GM18505 (cell line): Measurements from ENCODE around the gene ADAMTS17.

Source experiments
- ATAC-seq: cut with Tn5 transposase; IDR thresholded peaks from one replicate; pipeline ENCODE4 v1.9.1; 2021; ENCODE audit not compliant: unreplicated experiment
- POLR2A ChIP-seq: IDR thresholded peaks from 4 replicates; pipeline ENCODE4 v1.6.1; 2011; ENCODE audit warnings: borderline replicate concordance; ENCODE audit not compliant: insufficient read depth, insufficient read length; ENCODE audit errors: extremely low read depth

The ADAMTS17 gene

DNA sequence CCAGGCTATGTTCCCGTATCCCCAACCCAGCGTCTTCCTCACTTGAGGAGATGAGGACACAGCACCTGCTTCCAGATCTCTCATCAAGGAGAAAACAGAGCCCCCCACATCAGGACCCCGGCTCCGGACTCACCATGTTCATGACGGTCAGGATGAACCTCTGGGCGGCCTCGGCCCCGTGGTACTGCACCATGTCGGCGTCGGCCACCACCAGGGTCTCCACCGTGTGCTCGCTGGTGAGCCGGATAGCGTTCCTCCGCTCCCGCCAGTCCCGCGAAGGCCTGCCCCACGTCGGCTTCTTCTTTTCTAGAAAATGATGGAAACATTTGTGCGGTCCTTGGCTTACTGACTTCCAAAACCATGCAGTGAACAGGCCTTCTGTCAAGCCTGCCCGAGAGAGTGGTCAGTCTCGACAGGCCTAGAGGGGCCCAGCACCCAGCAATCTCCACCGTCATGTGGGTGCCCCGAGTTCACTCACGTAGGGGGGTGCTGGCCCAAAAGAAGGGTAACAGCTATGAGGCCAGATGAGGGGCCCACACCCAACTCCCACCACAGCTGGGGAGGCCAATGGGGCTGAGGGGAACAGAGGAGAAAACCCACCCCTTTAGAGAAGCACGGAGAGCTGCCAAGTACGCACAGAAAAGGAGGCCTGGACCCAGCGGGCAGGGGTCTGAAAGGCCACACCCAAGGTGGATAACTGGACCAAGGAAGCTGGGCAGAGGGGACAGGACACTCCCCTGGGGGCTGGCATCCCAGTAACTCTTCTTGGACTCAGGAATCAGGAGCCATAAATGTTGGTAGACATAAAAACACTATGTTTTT, 60.5 kb downstream of the ADAMTS17 start:
- no peak for ATAC-seq
- TF ChIP-seq POLR2A = no peak

DNA sequence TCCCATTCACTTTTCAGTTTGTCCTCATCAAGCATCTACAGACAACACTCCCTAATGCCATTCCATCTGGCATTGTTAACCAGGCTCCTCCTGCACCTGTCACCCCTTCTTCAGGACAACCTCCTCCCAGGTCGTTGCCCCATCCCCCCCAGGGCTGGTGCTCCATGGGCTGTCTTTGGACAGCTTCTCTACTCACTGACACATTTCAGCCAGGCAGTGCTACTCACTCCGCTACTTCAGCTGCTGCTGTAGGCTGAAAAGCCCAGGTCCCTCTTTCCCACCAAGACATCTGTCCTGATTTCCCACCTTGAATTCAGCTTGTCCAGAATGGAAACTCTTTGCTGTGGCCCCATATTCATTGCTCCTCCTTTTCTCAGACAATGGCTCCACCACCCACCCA, 61.9 kb downstream of the ADAMTS17 start:
- no peak for ATAC-seq

DNA sequence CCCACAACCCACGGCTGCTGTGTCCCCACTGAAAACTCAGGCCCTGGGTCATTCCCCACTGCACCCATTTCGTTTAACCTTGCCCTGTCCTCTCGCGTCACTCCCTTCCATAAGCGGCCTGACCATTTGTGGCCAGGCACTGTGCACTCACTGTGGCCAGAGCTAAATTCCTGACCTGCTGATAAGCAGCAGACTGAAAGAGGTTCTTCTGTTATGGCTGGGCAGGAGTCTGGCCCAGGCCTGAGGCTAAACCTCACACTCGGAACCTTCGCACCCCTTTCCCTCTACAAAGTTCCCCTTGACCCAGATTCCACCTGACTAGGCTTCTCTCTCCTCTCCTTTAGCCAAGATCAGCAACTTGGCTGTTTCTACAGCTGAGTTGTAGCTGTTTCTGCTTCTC, 62.3 kb downstream of the ADAMTS17 start:
- ATAC-seq = no peak
- TF ChIP-seq POLR2A = no peak

More for the DNA sequence above, 61.9 kb downstream of the ADAMTS17 start:
- no peak for TF ChIP-seq POLR2A

DNA sequence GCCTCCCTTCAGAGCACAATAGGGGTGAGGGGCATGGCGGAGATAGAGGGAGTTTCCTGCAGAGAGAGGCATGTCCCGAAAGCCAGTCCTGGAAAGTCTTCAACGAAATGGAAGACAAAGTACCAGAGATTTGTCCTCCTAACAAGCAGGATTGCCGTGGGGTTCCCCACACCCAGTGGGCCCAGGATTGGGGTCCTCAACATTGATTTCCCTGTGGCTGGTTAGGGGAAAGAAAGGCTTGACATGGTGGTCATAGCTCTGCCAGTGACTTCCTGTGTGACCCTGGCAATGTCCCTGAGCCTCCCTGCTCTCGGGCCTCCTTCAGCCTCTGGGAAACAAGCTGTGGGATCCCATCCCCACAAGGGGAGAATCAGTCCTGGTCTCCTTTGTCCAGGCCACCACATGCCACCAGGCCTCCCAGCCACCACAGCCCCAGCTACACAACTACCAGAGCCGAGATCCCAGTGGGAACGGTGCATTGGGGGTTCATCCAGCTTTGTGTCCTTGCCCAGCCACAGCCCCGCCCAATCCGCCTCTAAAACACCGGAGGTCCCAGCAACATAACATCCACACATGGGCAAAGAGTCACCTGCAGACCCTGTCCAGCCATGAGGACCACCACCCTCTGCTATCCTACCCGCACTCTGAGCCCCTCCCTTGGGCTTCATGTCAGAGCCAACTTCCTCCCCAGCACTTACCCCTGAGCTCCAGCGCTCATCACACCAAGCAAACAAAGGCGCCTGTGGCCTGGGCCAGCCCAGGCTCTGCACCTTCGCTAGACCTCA, 63.0 kb downstream of the ADAMTS17 start:
- no peak for TF ChIP-seq POLR2A
- no peak for ATAC-seq

DNA sequence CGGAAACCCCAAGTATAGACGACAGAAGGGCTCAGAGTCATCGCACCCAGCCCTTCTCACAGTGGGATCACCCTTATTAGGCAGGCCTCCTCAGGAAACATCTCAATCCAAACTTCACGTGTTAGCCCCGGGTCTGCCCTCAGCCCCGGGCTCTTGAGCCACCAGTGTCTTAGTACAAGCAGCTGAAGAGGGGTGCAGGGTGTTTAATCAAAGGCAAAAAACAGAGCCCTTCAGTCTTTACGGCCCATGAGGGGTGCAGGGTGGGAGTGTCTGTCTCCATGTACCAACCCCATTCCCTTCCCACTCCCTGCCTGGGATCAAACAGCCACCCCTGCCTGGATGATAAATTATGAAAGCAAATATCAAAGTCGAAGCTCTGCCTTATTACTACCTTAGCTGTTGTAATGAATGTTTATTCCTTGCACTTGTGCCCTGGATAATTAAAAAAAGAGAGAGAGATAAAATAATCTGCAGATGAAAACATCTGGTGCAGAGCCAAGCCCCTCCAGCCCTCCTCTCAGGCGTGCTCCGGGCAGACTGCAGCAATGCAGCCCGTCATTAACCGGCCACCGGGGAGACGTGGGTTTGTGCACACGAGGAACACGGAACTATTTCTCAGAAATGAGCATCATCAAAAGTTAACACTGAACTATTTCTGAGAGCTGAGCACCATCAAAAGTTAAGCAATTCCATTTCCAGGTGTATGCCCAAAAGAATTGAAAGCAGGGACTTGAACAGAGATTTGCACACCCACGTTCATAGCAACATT, 64.5 kb downstream of the ADAMTS17 start:
- TF ChIP-seq POLR2A = no peak
- ATAC-seq = no peak

DNA sequence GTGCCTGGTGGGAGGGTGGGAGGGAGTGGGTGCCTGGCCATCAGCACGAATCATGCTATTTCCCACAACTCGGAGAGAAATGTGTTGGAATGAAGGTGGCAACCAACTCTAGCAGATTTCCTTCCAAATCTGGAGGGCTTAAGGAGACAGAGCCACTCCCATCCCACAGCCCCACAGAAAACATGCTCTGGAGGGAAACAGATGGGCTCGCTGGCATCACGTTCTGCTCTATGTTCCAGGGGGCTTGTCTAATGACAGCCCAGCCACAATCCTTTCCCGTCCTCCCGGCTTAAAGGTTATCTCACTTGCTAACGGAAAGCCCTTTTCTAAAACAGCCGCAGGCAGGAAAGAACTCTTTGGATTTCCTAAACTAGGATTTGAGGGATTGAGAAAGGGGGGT, 65.3 kb downstream of the ADAMTS17 start:
- TF ChIP-seq POLR2A = no peak
- no peak for ATAC-seq

DNA sequence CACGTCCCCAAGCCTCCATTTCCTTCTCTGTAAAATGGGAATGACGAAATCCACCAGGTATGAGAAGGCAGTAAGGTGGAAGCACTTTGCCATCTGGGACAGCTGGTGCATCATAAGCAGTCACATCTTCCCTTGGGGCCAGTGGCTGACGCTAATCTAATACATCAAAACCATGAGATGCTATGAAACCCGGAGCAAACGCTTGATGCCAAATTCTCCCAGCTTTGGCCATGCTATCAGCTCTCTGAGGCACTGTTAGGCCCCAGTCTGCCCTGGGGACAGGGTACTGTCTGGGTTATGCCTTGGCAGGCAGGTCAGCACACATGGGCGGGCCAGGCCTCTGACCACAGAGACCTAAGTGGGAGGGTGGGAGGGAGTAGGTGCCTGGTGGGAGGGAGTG, 66.1 kb downstream of the ADAMTS17 start:
- TF ChIP-seq POLR2A = no peak
- ATAC-seq = no peak

DNA sequence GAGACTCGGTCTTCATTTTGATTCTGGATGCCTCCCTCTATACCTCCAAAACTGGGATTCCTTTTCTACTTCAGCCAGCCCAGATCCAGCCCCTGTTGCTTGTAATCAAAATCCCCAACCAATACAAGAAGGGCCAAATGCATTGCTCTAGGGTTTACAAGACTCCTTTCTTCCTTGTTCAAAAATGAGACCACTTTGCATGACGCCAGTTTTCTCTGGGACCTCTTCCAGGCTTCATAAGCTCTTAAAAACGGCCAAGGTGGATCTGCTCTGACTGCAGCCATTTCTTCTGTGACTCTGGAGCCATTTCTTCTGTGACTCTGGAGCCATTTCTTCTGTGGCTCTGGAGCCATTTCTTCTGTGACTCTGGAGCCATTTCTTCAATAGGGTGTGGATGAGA, 71.9 kb downstream of the ADAMTS17 start:
- no peak for ATAC-seq
- no peak for TF ChIP-seq POLR2A

DNA sequence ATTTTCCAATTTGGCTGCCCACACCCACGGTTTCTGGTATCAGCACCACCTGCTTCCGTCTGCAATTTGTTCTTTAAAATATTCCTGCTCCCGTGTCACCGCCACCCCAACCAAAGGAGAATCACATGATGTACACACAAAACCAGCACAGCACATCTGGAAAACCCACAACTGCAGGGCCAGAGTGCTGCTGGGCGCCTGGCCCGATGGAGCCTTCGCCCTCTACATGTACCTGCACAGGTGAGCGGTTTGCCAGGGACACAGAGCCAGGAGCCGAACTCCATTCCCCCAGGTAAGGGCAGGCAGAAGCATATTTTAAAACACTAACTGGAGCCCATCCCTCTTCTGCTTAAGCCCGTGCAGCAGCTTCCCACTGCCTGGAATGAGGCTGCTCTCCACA, 75.6 kb downstream of the ADAMTS17 start:
- ATAC-seq = no peak
- no peak for TF ChIP-seq POLR2A

DNA sequence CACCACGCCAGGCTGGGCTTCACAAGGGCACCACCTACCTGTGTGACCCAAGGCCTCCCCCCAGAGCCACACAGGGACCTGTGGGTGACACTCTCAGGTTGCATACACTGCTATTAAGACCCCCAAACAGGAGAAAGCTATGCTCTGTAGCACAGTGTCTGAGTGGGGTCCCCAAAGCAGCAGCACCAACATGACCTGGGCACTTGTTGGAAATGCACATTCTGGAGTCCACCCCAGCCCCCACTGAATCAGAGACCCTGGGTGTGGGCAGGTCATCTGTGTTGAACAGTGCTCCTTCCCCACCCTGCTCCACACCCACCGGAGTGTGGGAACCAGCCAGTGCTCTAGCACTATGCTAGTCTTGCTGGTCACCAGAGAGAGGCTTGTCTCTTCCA, 76.1 kb downstream of the ADAMTS17 start:
- TF ChIP-seq POLR2A = no peak
- ATAC-seq = no peak

DNA sequence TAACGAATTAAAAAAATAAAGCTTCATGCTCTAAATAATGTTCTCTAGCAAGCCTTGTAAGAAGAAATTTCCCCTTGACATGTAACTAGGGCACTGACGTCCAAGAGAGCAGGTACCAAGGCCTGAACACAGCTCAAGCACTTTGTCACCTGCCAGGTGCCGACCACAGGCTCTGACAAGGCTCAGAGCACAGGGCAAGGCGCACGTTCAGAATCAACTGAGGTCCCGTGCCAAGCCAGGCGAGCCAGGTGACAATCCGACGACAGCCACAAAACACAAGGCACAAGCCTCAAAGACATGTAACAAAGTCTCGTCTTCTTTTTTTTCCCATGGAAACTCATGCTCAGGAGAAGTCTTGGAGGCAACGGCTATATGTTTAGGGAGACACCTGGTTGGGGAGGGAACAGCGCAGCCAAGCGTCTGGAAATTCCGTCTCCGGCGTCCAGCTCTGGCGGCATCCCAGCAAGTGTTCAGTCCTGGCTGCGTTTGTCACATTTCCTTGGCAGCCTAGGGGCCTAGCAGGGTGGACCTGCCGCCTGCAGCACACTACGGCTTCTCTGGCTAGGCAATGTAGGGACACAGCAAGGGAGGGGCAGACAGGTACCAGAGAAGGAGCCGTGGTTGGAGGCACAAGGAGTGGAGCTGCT, 76.7 kb downstream of the ADAMTS17 start:
- no peak for TF ChIP-seq POLR2A
- ATAC-seq = no peak

DNA sequence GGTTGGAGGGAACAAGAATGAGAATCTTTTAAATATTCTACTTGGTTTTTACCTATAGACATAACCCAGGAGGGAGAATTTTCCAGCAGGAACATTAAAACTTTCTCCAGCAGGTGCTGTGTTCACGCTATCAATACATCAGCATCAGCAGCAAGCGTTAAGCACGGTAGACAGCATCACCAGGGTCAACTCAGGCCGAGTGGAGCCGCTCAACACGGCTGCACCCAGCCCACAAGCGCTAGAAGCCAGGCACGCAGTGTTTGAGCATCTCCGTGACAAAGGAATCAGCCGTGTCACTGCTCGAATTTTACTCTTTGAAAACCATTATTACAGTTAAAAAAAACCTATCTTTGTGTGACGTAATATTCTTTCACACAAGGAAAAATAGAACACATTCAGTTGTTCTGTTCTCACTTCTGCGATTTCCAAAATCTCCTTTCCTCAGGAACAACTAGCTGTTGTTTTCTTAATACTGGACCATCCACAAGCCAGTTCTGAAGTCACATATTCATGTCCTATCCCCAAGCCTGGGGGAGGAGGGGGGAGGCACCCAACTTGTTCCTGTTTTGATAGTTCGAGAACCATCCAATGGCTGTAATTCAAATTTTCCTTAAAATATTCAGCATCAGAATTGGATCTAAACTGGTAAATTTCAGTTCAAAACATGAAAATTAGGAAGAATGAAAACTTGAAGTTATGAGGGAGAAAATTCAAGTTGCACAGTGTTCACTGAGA, 77.9 kb downstream of the ADAMTS17 start:
- no peak for ATAC-seq
- TF ChIP-seq POLR2A = no peak
